ENCODE data around the gene MKLN1. TPM values are rescaled to one million over a fixed set of nuclear protein-coding genes. Genes with fewer than 3 reads are reported as not detected.

Gene MKLN1
- total RNA-seq, 1 experiment from 2014 or later = 34.3 TPM

DNA sequence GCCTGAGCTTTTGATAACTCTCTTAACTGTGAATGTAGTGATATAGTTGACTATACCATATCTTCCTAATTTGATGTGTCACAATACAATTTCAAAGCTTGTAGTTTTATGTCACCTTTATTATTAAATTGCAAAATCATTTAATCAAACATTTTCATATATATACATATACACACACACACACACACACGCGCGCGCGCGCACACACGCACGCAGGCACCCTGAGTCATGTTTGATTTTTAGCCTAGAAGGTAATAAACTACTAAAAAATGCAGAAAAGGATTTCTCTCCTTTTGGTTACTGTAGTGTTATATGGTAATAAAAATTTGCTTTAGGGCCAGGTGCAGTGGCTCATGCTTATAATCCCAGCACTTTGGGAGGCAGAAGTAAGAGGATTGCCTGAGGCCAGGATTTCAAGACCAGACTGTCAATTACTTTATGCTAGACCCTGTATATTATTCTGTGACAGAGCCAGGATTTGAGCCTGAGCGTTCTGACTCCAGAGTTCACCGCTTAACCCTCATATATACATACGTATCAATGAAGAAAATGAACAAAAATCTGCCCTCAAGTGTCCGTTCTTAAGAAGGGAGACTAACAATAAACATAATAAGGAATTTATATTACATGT, 139.2 kb downstream of the MKLN1 start:
- Histone ChIP-seq H4K91ac (ENCODE audit: insufficient read length, low read depth, low read length) (no peak overlapping the region), H3K27me3 (ENCODE audit: insufficient read depth, low read length) (no peaks in the 10 kb centered on the region), H2BK15ac (ENCODE audit: low read depth, low read length) (no peak overlapping the region), H2AFZ (ENCODE audit: low read length) (no peak overlapping the region), H3K9ac (ENCODE audit: extremely low read depth, insufficient read length, low read length) (no peak overlapping the region), H3K4me1 (ENCODE audit: insufficient read depth, low read length) (no peaks in the 10 kb centered on the region), H3K4me2 (ENCODE audit: insufficient read depth, insufficient read length, low read length) (no peak overlapping the region), H4K8ac (replicated peaks; ENCODE audit: insufficient read length, low read depth, low read length) (no peak overlapping the region), H2AK5ac (ENCODE audit: insufficient read length, low read length) (no peak overlapping the region), H3K56ac (ENCODE audit: insufficient read length, low read depth, low read length) (no peak overlapping the region), H3K79me1 (ENCODE audit: insufficient read depth, low read depth, low read length, poor library complexity, severe bottlenecking) (no peaks in the 10 kb centered on the region), H3K27ac (ENCODE audit: insufficient read length, low read depth, low read length) (no peak overlapping the region), H3K4ac (ENCODE audit: low read depth, low read length) (no peak overlapping the region), H4K5ac (ENCODE audit: insufficient read length, low read depth, low read length) (no peak overlapping the region), H3K18ac (ENCODE audit: insufficient read length, low read depth, low read length) (no peak overlapping the region), H2BK120ac (ENCODE audit: low read depth, low read length, poor library complexity, severe bottlenecking) (no peak overlapping the region), H2BK5ac (ENCODE audit: insufficient read length, low read length) (no peak overlapping the region), H3K9me3 (ENCODE audit: control insufficient read depth, low read depth, low read length) (no peaks in the 10 kb centered on the region), H2BK20ac (ENCODE audit: low read depth, low read length, poor library complexity, severe bottlenecking) (no peak overlapping the region), H2BK12ac (ENCODE audit: insufficient read length, low read depth, low read length) (no peak overlapping the region), H3T11ph (ENCODE audit: low read length) (no peak overlapping the region), H3K79me2 (ENCODE audit: insufficient read depth, low read length) (no peaks in the 10 kb centered on the region), H3K14ac (ENCODE audit: insufficient read depth, low read length) (no peak overlapping the region), H4K20me1 (ENCODE audit: control insufficient read depth, insufficient read depth, insufficient read length) (no peaks in the 10 kb centered on the region), H3K23me2 (ENCODE audit: insufficient read length, low read depth, low read length, poor library complexity, severe bottlenecking) (no peaks in the 10 kb centered on the region), H3K23ac (ENCODE audit: insufficient read length, low read depth, low read length) (no peak overlapping the region)
- Mint-ChIP-seq H3K4me3 (no peak overlapping the region), H3K9me3 (no peaks in the 10 kb centered on the region), H3K36me3 (ENCODE audit: insufficient read depth in 1 of 3, low read depth in 3 of 3) (peaks cover 18 to 56% (median 33%) of the 10 kb centered on the region in 3 experiments; a peak in 6 of 7 replicates), H3K27me3 (ENCODE audit: low read depth) (no peaks in the 10 kb centered on the region), H3K4me1 (peaks cover 6 to 12% of the 10 kb centered on the region in 2 experiments), H3K27ac (no peak overlapping the region)
- DNase-seq = no peak
- no CpG with 5 or more reads among the region's 12 CpGs for WGBS (ENCODE audit: extremely low coverage, insufficient read length, low lambda C conversion rate)
- TF ChIP-seq, protein P1, sequence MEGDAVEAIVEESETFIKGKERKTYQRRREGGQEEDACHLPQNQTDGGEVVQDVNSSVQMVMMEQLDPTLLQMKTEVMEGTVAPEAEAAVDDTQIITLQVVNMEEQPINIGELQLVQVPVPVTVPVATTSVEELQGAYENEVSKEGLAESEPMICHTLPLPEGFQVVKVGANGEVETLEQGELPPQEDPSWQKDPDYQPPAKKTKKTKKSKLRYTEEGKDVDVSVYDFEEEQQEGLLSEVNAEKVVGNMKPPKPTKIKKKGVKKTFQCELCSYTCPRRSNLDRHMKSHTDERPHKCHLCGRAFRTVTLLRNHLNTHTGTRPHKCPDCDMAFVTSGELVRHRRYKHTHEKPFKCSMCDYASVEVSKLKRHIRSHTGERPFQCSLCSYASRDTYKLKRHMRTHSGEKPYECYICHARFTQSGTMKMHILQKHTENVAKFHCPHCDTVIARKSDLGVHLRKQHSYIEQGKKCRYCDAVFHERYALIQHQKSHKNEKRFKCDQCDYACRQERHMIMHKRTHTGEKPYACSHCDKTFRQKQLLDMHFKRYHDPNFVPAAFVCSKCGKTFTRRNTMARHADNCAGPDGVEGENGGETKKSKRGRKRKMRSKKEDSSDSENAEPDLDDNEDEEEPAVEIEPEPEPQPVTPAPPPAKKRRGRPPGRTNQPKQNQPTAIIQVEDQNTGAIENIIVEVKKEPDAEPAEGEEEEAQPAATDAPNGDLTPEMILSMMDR (conservative IDR thresholded peaks at IDR 0.05) = no peak
